Right ventricle myocardium inferior (tissue), 1 donor: ENCODE results near the gene ANKRD28. TPM values are rescaled to one million over a fixed set of nuclear protein-coding genes. Genes with fewer than 3 reads are reported as not detected.
"Not testable (repeated sequence)": the region's sequence is repeated elsewhere in the genome, so short reads cannot be mapped to it uniquely, and the experiment has no call there.

Experiments used
- ATAC-seq: fragments of 200-7000 bp; cut with Tn5 transposase; one replicate; pipeline ENCODE4 v1.9.1; 2020; ENCODE audit warnings: mild to moderate bottlenecking, moderate library complexity
- DNase-seq: peaks from one replicate; pipeline ENCODE4 v3.0.0; 2021; ENCODE audit errors: missing footprints
- intact Hi-C: fragments of 100-400 bp; cut with DNase I; formaldehyde crosslinking; loops from one replicate; pipeline ENCODE4 v1.11.0; 2022
- total RNA-seq: library from RNA; stranded (reverse); fragmentation: NEBNext Ultra II Directional; extraction: Animal tissue kit (Norgen Biotek cat#: 25700); gene quantifications from one replicate; pipeline ENCODE4 v1.2.1, GENCODE V29; 2021
- donor health status: DM: no; HTN: yes; CAD: no; lungs with severe emphysema.

ANKRD28 gene
- total RNA-seq, 1 donor from 2014 or later = 23.6 TPM

- ATAC-seq = no peak
- DNase-seq = no peak
Observed at GRCh38 chr3:15744176-15744575, 53.6 kb downstream of the ANKRD28 start.

GRCh38 chr3:15743587-15744009 lies 54.2 kb downstream of the ANKRD28 start:
- ATAC-seq (no peak), DNase-seq (no peak)
- intact Hi-C loops = no loop called here

More at GRCh38 chr3:15744176-15744575, 53.6 kb downstream of the ANKRD28 start:
- intact Hi-C loops = no loop called here

- ATAC-seq, intact Hi-C loops, DNase-seq: not testable (repeated sequence)
Observed at GRCh38 chr3:15742236-15742635, 55.5 kb downstream of the ANKRD28 start.

GRCh38 chr3:15738616-15739005 lies 59.2 kb downstream of the ANKRD28 start:
- DNase-seq, ATAC-seq, intact Hi-C loops: not testable (repeated sequence)

GRCh38 chr3:15731024-15731423 lies 66.8 kb downstream of the ANKRD28 start:
- no peak for ATAC-seq
- no peak for DNase-seq
- intact Hi-C loops = no loop called here

- ATAC-seq = no peak
- intact Hi-C loops = no loop called here
- DNase-seq = no peak
Observed at GRCh38 chr3:15728766-15729165, 69.0 kb downstream of the ANKRD28 start.

GRCh38 chr3:15726881-15727280 lies 70.9 kb downstream of the ANKRD28 start:
- no peak for DNase-seq
- no peak for ATAC-seq
- intact Hi-C loops = no loop called here

- no peak for ATAC-seq
Observed at GRCh38 chr3:15726043-15726442, 71.7 kb downstream of the ANKRD28 start.

GRCh38 chr3:15724446-15724845 lies 73.3 kb downstream of the ANKRD28 start:
- DNase-seq (no peak), ATAC-seq (no peak)
- intact Hi-C loops = no loop called here

More at GRCh38 chr3:15726043-15726442, 71.7 kb downstream of the ANKRD28 start:
- DNase-seq = no peak
- intact Hi-C loops = no loop called here

GRCh38 chr3:15723624-15723884 lies 74.2 kb downstream of the ANKRD28 start:
- ATAC-seq (no peak), DNase-seq (no peak)

GRCh38 chr3:15722877-15723623 lies 74.7 kb downstream of the ANKRD28 start:
- ATAC-seq (no peak), DNase-seq (no peak)
- intact Hi-C loops = no loop called here

More at GRCh38 chr3:15723624-15723884, 74.2 kb downstream of the ANKRD28 start:
- intact Hi-C loops = no loop called here

GRCh38 chr3:15716178-15716577 lies 81.6 kb downstream of the ANKRD28 start:
- ATAC-seq (no peak), DNase-seq (no peak)
- intact Hi-C loops = no loop called here

- ATAC-seq = no peak
- intact Hi-C loops = no loop called here
- no peak for DNase-seq
Observed at GRCh38 chr3:15714448-15714847, 83.3 kb downstream of the ANKRD28 start.

GRCh38 chr3:15713364-15713763 lies 84.4 kb downstream of the ANKRD28 start:
- DNase-seq (no peak), ATAC-seq (no peak)
- intact Hi-C loops = no loop called here

GRCh38 chr3:15711281-15711680 lies 86.5 kb downstream of the ANKRD28 start:
- DNase-seq (no peak), ATAC-seq (no peak)
- intact Hi-C loops = no loop called here

GRCh38 chr3:15708882-15709677 lies 88.7 kb downstream of the ANKRD28 start:
- DNase-seq = no peak
- ATAC-seq = no peak
- intact Hi-C loops = no loop called here

GRCh38 chr3:15707779-15708178 lies 90.0 kb downstream of the ANKRD28 start:
- intact Hi-C loops = no loop called here
- no peak for DNase-seq
- ATAC-seq = no peak

GRCh38 chr3:15703346-15703745 lies 94.4 kb downstream of the ANKRD28 start:
- intact Hi-C loops = no loop called here
- no peak for DNase-seq
- no peak for ATAC-seq

GRCh38 chr3:15694628-15695027 lies 103.2 kb downstream of the ANKRD28 start:
- DNase-seq = no peak
- ATAC-seq = no peak
- intact Hi-C loops = no loop called here

GRCh38 chr3:15693355-15693754 lies 104.4 kb downstream of the ANKRD28 start:
- DNase-seq (no peak), ATAC-seq (no peak)
- intact Hi-C loops = no loop called here
